Fibroblast of peridontal ligament (primary cell): ENCODE data around the gene GRB7.
"Not testable (repeated sequence)": the region's sequence is repeated elsewhere in the genome, so short reads cannot be mapped to it uniquely, and the experiment has no call there.

Experiments
- DNase-seq: peaks from one replicate; pipeline ENCODE4 v3.0.0-alpha.2; 2010; ENCODE audit errors: extremely low read depth

GRB7 gene

DNA sequence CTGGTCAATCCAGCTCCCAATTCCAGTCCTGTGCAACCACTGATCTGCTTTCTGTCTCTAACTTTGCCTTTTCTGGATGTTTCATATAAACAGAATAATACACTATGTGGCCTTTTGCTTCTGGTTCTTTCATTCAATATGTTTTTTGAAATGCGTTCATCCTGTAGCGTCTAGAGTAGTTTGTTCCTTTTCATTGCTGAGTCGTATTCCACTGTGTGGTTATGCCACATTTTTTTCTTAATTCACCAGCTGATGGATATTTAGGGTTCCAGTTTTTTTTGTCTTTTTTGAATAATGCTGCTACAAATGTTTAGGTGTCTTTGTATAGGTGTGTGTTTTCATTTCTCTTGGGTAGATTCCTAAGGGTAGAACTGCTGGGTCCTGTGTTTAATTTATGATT is 5.2 kb upstream of the GRB7 start:
- DNase-seq = no peak

- no peak for DNase-seq
These were observed 1.9 kb upstream of the GRB7 start for GRCh38 chr17:39735882-39736281.

GRCh38 chr17:39736319-39737165 is 1.2 kb upstream of the GRB7 start:
- DNase-seq = no peak

- DNase-seq = no peak
These were observed 455 bp upstream of the GRB7 start for GRCh38 chr17:39737206-39737759.

DNA sequence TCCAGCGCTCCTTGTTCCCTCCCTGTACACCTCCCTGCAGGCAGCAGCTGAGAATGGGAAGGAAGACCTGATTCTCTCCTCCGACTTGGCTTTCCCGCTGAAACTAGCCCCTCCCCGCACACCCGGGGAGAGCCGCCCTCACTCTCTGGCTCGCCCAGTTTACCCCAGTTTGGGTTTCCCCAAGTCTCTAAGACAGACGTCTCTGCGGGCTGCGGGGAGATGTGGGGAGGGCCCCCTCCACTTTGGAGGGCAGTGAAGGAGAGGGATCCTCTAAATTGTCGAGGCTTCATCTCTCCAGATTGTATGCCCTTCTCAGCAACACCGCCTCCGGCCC is 797 bp downstream of the GRB7 start:
- no peak for DNase-seq

- peak; percentile 15 for DNase-seq
These were observed 1.5 kb downstream of the GRB7 start for GRCh38 chr17:39738983-39739884.

DNA sequence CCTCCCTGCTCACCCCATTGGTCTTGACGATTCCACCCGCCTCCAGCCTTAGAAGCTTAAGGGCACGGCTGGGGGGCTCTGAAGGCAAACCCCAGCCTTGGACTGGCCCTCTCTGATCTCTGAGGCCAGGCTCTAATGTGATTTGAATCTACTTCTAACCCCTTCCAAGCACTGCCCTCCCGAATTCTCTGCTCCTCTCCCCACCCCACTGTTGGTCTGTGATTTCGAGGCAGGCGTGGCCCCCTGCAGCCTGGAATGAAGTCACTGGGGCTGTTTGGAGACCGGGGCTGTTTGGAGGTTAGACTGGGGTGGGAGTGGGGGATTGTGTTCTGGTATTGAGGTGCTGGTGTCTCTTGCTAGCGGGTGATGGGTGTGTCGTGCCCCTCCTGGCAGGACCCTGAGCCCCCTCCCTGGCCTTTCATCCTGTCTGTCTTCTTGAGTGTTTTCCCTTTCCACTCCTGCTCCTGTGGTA is 2.2 kb downstream of the GRB7 start:
- DNase-seq = no peak

- no peak for DNase-seq
These were observed 2.8 kb downstream of the GRB7 start for GRCh38 chr17:39740357-39741111.

DNA sequence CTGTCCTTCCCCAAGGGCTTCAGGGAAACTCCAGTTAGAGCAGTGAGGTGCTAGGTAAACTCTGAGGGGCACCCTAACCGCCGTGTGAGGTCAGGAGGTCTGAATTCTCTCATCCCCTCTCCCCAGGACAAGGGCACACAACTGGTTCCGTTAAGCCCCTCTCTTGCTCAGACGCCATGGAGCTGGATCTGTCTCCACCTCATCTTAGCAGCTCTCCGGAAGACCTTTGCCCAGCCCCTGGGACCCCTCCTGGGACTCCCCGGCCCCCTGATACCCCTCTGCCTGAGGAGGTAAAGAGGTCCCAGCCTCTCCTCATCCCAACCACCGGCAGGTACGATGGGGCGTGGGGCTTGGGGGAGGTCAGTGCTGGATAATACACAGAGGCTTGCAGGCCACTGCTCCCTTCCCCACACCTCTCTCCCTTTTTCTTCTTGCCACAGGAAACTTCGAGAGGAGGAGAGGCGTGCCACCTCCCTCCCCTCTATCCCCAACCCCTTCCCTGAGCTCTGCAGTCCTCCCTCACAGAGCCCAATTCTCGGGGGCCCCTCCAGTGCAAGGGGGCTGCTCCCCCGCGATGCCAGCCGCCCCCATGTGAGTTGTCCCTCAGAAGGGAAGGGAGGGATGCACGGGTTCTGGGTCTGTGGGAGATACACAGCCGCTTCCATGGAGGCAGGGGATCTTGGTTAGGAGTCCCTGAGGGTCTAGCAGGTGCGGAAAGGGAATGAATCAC is 4.6 kb downstream of the GRB7 start:
- DNase-seq = no peak

GRCh38 chr17:39742856-39743436 is 5.2 kb downstream of the GRB7 start:
- DNase-seq = no peak

DNA sequence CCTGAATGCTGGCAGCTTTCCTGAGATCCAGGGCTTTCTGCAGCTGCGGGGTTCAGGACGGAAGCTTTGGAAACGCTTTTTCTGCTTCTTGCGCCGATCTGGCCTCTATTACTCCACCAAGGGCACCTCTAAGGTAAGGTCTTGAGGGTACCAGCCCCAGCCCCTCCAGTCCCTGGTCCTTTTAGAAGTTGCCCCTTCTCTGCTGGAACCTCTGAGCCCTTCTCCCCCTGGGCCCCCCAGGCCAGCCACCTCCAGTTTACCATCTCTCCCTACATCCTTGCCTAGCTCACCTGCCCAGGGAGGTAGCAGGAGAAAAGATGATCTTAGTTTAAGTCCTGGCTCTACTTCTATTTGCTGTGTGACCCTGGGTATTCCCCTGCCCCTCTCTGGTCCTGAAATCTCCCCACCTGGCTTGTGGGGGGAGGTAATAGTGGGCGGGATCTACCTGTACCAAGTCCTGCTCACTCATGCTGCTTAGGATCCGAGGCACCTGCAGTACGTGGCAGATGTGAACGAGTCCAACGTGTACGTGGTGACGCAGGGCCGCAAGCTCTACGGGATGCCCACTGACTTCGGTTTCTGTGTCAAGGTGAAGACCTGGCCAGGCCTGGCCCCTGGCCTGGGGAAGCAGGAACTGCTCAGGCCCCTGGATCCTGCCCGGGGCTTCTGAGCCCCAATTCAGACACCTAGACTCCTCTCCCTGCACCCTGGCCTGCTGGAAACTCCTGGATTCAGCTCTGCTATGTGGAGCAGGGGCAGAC is 6.5 kb downstream of the GRB7 start:
- no peak for DNase-seq

GRCh38 chr17:39744836-39745215 is 7.1 kb downstream of the GRB7 start:
- DNase-seq = no peak

GRCh38 chr17:39745335-39746144 is 7.8 kb downstream of the GRB7 start:
- DNase-seq = no peak

GRCh38 chr17:39746145-39746461 is 8.4 kb downstream of the GRB7 start:
- DNase-seq = no peak

DNA sequence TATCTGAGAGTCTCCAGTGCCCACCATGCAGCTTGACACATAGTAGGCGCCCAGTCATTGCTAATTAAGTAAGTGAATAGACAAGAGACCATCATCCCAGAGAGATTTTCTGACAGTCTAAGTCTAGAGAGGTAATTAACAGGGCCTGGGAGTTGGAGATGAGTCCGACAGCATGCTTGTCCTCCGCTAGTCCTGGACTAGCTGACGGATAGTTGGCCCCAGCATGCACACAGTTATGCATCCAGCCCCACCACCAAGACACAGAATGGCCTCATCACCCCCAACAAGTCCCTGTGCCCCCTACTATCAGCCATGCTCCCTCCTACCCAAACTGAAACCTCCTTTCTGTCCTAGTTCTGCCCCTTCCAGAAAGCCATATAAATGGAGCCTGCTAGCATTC is 10.0 kb downstream of the GRB7 start:
- DNase-seq = no peak

DNA sequence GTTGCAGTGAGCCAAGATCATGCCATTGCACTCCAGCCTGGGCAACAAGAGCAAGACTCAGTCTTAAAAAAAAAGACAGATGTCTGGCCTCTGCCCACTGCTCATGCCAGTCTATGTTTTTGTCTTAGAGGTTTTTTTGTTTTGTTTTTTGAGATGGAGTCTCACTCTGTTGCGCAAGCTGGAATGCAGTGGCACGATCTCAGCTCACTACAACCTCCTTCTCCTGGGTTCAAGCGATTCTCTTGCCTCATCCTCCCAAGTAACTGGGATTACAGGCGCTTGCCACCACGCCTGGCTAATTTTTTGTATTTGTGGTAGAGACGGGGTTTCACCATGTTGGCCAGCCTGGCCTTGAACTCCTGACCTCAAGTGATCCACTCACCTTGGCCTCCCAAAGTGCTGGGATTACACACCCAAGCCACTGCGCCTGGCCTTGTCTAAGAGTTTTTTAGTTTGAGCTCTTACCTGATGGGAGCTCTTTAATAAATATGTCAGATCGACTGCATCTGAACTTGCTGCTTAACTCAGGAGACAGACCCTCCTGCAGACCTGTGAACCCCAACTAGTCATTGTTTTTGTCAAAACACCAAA is 10.8 kb downstream of the GRB7 start:
- not testable (repeated sequence) for DNase-seq

DNA sequence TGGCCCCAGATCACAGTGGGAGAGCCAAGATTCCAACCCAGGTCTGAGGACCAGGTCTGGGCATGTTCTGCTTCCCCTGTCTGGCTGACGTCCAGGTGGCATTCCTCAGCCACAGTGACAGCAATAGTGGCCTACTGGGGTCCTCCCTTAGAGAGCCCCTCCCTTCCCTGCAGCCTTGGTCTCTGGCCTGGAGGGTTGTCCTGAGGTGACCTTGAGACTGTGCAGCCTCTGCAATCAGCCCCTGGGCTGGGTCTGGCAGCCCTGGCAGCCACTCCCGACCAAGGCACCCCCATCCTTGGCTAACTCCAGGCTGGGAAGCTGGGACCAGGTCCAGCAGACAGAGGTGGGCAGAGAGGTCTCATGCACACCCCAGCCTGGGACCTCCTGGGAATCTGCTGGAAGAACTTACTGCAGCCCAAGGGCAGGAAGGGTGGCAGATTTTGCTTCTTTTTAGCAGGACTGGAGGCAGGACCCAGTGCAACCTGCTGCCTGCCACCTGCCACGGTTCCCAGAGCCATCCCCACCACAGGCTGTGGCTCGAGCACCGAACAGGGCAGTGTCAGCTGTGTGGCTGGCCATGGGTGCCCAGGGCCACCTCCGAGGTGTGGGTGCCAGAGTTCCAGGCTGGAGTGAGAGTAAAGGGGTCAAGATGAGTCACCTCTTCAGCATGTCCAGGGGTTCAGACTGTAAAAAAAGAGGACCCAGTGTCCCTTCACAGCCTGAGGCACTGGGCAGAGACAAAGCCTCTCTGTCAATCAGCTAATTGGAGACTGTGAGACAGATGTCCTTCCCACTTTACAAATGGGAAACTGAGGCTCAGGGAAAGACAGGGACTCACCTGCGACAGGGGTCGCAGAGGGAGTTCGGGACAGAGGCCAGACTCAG is 12.6 kb downstream of the GRB7 start:
- no peak for DNase-seq

GRCh38 chr17:39751016-39751543 is 13.3 kb downstream of the GRB7 start:
- DNase-seq = no peak
